Ishikawa (cell line): ENCODE data around the gene WWTR1.

Source experiments
- CEBPB ChIP-seq: IDR thresholded peaks from 2 replicates; pipeline ENCODE4 v1.6.1; 2012
- EGR1 ChIP-seq: IDR thresholded peaks from 2 replicates; pipeline ENCODE4 v1.6.1; 2012
- EP300 ChIP-seq: IDR thresholded peaks from 2 replicates; pipeline ENCODE4 v1.6.1; 2012; ENCODE audit warnings: borderline replicate concordance
- NFIC ChIP-seq: IDR thresholded peaks from 2 replicates; pipeline ENCODE4 v1.6.1; 2012
- RAD21 ChIP-seq: IDR thresholded peaks from 2 replicates; pipeline ENCODE4 v1.6.1; 2012; ENCODE audit warnings: low read depth
- TAF1 ChIP-seq: IDR thresholded peaks from 2 replicates; pipeline ENCODE4 v1.6.1; 2012; ENCODE audit warnings: low read depth, mild to moderate bottlenecking
- TEAD4 ChIP-seq: IDR thresholded peaks from 2 replicates; pipeline ENCODE4 v1.6.1; 2012
- YY1 ChIP-seq: IDR thresholded peaks from 2 replicates; pipeline ENCODE4 v1.6.1; 2012; ENCODE audit warnings: low read depth
- ZBTB7A ChIP-seq: IDR thresholded peaks from 2 replicates; pipeline ENCODE4 v1.6.1; 2012; ENCODE audit warnings: low read depth
- TF ChIP-seq, protein P1 (sequence below): IDR thresholded peaks from 2 replicates; pipeline ENCODE4 v1.6.1; 2012

GRCh38 chr3:149495581-149496125 lies 162.2 kb downstream of the WWTR1 start:
- TF ChIP-seq, protein P1, sequence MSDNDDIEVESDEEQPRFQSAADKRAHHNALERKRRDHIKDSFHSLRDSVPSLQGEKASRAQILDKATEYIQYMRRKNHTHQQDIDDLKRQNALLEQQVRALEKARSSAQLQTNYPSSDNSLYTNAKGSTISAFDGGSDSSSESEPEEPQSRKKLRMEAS: no peak
- TF ChIP-seq TEAD4: no peak
- no peak for TF ChIP-seq EGR1
- TF ChIP-seq EP300: no peak
- TF ChIP-seq TAF1: no peak
- no peak for TF ChIP-seq RAD21
- no peak for TF ChIP-seq NFIC
- TF ChIP-seq YY1: no peak
- TF ChIP-seq CEBPB: no peak
- no peak for TF ChIP-seq ZBTB7A
